Hindlimb muscle (tissue), 1 donor: Measurements from ENCODE around the gene HMSD. TPM values are rescaled to one million over a fixed set of nuclear protein-coding genes. Genes with fewer than 3 reads are reported as not detected.
"Not testable (repeated sequence)": the region's sequence is repeated elsewhere in the genome, so short reads cannot be mapped to it uniquely, and the experiment has no call there.

Experiments
- DNase-seq: peaks from one replicate; pipeline ENCODE4 v3.0.0-alpha.2; 2013
- polyA plus RNA-seq: library from polyadenylated mRNA; unstranded; fragments of 120-200 nt; gene quantifications from one replicate; pipeline ENCODE4 v1.2.1, GENCODE V29; 2013; ENCODE audit not compliant: insufficient read length

HMSD gene, protein sequence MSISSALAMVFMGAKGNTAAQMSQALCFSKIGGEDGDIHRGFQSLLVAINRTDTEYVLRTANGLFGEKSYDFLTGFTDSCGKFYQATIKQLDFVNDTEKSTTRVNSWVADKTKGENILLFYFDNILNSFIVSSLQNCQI
- polyA plus RNA-seq = not detected

DNA sequence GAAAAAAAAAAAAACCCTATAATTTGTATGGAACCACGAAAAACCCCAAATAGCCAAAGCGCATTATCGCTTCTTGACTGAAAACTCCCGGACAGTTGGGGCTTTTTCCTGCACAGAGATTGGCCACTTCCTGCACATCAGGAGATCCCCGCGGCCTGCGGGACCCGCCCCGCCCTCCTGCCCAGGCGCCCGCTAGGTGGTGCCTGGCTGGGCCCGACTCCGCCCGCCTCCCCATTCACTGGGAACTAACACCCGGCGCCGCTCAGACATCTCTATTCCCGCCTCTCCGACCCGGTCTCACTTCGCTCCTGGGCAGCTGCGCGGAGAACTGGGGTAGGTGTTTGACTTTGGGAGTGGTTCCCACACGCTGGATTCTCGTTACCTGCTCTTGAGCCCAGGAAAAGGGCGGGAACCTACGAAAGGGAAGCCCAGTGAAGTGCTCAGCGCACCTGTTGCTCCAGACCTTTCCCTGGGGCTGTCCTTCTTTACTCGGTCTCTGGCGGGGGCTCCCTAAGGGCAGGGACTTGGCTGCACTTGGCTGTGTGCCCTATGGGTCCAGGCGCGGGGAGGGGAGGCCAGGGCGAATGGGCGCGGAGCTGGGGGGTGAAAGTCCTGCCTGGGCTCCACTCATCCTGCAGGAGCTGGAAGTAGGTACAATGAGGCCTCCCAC lies at the start of gene HMSD:
HMSD (plus strand) TSS at position 234 of the 670 bp plus-strand sequence. CDS start 4,155 bp downstream, outside the sequence.
- no peak for DNase-seq

GRCh38 chr18:63903851-63904570 lies 45.1 kb upstream of the HMSD start:
- no peak for DNase-seq

- no peak for DNase-seq
Observed at GRCh38 chr18:63904694-63905093, 44.4 kb upstream of the HMSD start.

- no peak for DNase-seq
Observed at GRCh38 chr18:63905361-63905760, 43.7 kb upstream of the HMSD start.

DNA sequence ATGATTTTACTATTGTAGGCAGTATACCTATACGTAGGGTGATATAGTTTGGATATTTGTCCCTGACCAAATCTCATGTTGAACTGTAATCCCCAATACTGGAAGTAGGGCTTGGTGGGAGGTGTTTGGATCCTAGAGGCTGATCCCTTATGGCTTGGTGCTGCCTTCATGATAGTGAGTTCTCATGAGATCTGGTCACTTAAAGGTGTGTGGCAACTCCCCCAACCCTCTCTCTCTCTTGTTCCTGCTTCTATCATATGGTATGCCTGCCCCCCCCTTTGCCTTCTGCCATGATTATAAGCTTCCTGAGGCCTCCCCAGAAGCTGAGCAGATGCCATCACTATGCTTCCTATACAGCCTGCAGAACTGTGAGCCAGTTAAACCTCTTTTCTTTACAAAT lies 43.0 kb upstream of the HMSD start:
- DNase-seq = no peak

DNA sequence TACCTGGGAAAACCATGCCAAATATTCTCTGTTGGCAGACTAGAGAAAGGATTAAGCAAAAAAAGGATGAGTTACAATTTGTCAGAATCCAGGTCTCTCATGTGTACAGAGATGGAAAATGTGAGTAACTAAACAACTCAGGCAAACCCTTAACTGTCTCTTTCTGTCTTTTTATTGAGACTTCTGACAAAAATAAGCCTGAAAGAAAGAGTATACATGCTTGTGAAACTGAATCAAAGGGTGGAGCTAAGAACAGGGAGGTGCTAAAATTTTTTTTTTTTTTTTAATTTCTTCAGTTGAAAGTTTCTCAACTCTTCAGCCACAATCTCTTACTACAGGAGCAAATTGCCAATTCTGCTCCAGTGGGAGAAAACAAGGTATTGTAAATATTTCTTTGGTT lies 41.4 kb upstream of the HMSD start, which contains the start of gene SERPINB10:
SERPINB10 (plus strand) TSS at position 295 of the 400 bp plus-strand sequence. CDS start 7,553 bp downstream, outside the sequence.
- DNase-seq = no peak

DNA sequence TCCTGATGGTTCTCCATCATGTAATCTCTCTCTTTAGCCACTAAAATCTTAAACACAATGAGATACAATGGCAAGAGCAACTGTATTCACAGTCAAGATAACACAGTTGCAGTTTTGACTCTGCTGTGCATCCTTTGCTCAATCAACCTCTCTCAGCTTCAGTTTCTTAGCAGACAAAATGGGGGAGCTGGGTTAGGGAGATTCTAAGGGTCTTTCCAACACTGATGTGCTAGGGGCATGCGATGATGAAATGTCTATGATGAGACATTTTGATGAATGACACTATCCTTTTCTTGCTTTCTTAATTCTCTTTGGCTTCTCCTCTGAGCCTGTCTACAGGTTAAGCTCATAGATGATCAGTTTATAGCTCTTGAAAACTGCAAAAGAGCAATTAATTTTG lies 40.2 kb upstream of the HMSD start:
- no peak for DNase-seq

- no peak for DNase-seq
Observed at GRCh38 chr18:63909870-63910269, 39.2 kb upstream of the HMSD start.

DNA sequence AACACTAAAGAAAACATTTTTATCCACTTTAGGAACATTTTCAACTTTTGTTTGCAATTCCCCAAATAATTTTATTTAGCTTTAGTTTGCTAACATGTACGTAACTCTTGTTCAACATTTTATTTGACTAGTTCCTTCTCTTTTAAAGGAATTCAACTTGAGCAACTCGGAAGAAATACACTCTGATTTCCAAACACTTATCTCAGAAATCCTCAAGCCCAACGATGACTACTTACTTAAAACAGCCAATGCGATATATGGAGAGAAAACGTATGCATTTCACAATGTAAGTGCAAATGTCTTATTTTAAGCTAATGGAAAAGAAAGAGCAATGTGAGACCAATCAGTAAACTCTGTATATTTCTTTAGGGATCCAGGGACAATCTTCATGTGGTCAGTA lies 31.3 kb upstream of the HMSD start:
- no peak for DNase-seq

GRCh38 chr18:63922049-63922448 lies 27.1 kb upstream of the HMSD start:
- no peak for DNase-seq

DNA sequence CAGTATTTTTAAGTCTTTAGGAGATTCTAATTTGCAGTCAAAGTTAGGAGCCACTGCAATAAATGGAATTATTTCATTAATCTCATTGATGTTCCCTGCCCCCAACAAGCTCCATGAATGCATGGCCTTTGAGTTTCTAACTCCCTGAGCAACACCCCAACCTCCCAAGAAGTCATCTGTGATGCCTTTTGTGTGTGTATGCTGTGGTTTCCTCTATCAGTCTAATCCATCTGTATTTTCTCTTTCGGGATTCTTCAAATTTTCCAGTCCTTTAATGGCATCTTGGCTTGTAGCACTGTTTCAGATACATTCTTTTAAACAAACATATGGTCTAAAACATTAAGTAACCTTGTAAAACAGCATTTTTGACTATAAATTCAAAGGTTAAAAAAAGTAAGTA lies 24.6 kb upstream of the HMSD start:
- no peak for DNase-seq

GRCh38 chr18:63928331-63928730 lies 20.8 kb upstream of the HMSD start:
- DNase-seq = no peak

GRCh38 chr18:63929369-63929768 lies 19.7 kb upstream of the HMSD start:
- not testable (repeated sequence) for DNase-seq

GRCh38 chr18:63930773-63931354 lies 18.2 kb upstream of the HMSD start:
- no peak for DNase-seq

DNA sequence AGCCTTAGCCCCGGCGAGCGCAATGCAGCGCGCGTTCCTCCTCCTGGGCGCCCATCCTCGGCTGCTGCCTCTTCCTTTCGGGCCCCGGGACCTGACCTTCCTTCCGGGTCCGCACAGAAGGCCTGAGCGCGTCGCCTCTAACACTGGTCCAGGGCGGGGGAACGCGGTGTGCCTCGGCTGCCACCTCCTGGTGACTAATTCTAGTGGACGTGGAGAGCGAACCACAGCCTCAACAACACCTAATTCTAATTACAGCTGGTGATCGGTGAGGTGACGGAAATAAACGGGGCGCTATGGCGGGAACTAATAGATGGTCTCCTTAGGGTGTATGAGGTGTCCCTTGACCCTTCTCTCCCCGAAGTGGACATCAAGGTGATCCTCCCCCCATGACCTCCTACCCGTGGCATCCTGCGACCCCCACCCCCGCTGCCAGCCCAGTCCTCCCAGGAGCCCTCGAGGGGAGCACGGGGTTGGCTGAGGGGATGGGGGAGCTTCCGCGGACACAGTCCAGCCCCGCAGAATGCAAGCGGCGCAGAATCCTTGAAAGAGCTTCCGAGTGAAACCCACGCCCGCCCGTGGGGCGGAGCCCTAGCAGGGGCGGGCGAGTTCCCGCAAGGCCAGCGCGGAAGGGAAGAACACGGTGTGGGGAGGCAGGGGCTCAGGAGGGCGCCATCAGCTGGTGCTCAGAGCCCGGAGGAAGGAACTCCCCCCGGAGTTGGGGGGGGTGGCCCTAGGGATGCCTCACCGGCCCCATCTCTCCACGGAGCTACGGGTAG lies 12.8 kb upstream of the HMSD start:
- DNase-seq = peak; percentile 63

- no peak for DNase-seq
Observed at GRCh38 chr18:63936932-63937393, 12.1 kb upstream of the HMSD start.

- DNase-seq = no peak
Observed at GRCh38 chr18:63940008-63940407, 9.1 kb upstream of the HMSD start.

DNA sequence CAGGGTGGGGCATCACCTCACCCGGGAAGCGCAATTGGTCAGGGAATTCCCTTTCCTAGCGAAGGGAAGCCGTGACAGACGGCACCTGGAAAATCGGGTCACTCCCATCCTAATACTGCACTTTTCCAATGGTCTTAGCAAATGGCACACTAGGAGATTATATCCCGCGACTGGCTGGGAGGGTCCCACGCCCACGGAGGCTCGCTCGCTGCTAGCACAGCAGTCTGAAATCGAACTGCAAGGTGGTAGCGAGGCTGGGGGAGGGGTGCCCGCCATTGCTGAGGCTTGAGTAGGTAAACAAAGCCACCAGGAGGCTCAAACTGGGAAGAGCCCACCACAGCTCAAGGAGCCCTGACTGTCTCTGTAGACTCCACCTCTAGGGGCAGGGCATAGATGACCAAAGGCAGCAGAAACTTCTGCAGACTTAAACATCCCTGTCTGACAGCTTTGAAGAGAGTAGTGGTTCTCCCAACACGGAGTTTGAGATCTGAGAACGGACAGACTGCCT lies 8.5 kb upstream of the HMSD start:
- DNase-seq = not testable (repeated sequence)

GRCh38 chr18:63947051-63947790 lies 1.9 kb upstream of the HMSD start:
- DNase-seq = no peak

- DNase-seq = no peak
Observed at GRCh38 chr18:63951302-63951705, 2.2 kb downstream of the HMSD start.

DNA sequence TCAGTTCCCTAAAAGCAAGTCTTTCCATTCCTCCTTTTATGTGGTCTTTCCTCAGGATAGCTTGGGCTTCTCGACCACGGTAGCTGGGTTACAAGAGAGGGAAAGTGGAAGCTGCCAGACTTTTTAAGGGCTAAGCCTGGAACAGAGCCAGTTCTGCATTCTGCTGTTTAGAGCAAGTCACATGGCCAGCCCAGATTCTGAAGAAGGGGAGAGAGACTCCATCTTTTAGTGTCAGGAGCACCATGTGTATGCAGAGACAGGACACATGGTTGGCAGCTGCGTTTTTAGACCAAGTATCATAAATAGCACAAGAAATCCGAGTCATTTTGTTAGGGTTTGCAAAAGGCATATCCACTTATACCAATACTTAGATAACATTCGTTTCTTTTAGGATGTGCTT lies 4.7 kb downstream of the HMSD start:
- no peak for DNase-seq
